HepG2 (cell line): ENCODE measurements around the gene ARHGAP29. TPM values are rescaled to one million over a fixed set of nuclear protein-coding genes. Genes with fewer than 3 reads are reported as not detected.

Experiments
- ATF4 ChIP-seq, 2 experiments: fragments of 450-650 bp in 1 of 2; sonication (generic) in 1 of 2; formaldehyde crosslinking; IDR thresholded peaks; 2 replicates each; pipeline versions ENCODE4 v1.5.0 to v1.8.0; 2020 to 2022; ENCODE audit warnings: mild to moderate bottlenecking in 1 of 2, missing genetic modification reagents in 1 of 2
- CEBPB ChIP-seq: IDR thresholded peaks from 2 replicates; pipeline ENCODE4 v1.6.1; 2011; ENCODE audit warnings: low read depth, low read length, improper control_type of control experiment, borderline replicate concordance
- CENPT ChIP-seq: sonication (generic); formaldehyde crosslinking; IDR thresholded peaks from 2 replicates; pipeline ENCODE4 v1.8.0; 2022; ENCODE audit warnings: low read depth, mild to moderate bottlenecking, moderate library complexity, missing genetic modification reagents
- DR1 ChIP-seq: sonication (generic); formaldehyde crosslinking; IDR thresholded peaks from 2 replicates; pipeline ENCODE4 v1.8.0; 2021; ENCODE audit warnings: mild to moderate bottlenecking, missing genetic modification reagents, inconsistent platforms
- HNF1B ChIP-seq: sonication (generic); formaldehyde crosslinking; IDR thresholded peaks from 2 replicates; pipeline ENCODE4 v1.5.1; 2020; ENCODE audit warnings: mild to moderate bottlenecking, moderate library complexity, missing genetic modification reagents
- KLF16 ChIP-seq, 2 experiments: sonication (generic) in 1 of 2; formaldehyde crosslinking in 1 of 2; IDR thresholded peaks; 2 replicates each; pipeline versions ENCODE4 v1.6.1 to v1.8.0; 2016 to 2023; ENCODE audit warnings: missing genetic modification reagents in 2 of 2, missing compliant biosample characterization in 1 of 2
- LRRFIP1 ChIP-seq: sonication (generic); formaldehyde crosslinking; conservative IDR thresholded peaks from 2 replicates; pipeline ENCODE4 v1.4.0; 2020; ENCODE audit warnings: missing genetic modification reagents
- RBFOX2 ChIP-seq: fragments of 200-400 bp; formaldehyde crosslinking; IDR thresholded peaks from 2 replicates; pipeline ENCODE4 v1.6.1; 2017; ENCODE audit warnings: low read depth, mild to moderate bottlenecking, low read length
- SIN3B ChIP-seq: fragments of 150-350 bp; IDR thresholded peaks from 2 replicates; pipeline ENCODE4 v1.6.1; 2014; ENCODE audit warnings: low read length
- ZBTB14 ChIP-seq: sonication (generic); formaldehyde crosslinking; IDR thresholded peaks from 2 replicates; pipeline ENCODE4 v1.4.0; 2020; ENCODE audit warnings: missing genetic modification reagents
- ZBTB4 ChIP-seq: sonication (generic); formaldehyde crosslinking; IDR thresholded peaks from 2 replicates; pipeline ENCODE4 v1.4.0; 2020; ENCODE audit warnings: missing genetic modification reagents, mild to moderate bottlenecking, borderline replicate concordance
- ZNF333 ChIP-seq: sonication (generic); formaldehyde crosslinking; IDR thresholded peaks from 2 replicates; pipeline ENCODE4 v1.4.0; 2020; ENCODE audit warnings: mild to moderate bottlenecking, missing genetic modification reagents, borderline replicate concordance
- ZNF441 ChIP-seq: sonication (generic); formaldehyde crosslinking; IDR thresholded peaks from 2 replicates; pipeline ENCODE4 v1.7.0; 2021; ENCODE audit warnings: missing genetic modification reagents, borderline replicate concordance
- ZNF598 ChIP-seq: sonication (generic); formaldehyde crosslinking; IDR thresholded peaks from 2 replicates; pipeline ENCODE4 v1.5.1; 2020; ENCODE audit warnings: mild to moderate bottlenecking, missing genetic modification reagents, borderline replicate concordance
- ZNF607 ChIP-seq: sonication (generic); formaldehyde crosslinking; IDR thresholded peaks from 2 replicates; pipeline ENCODE4 v1.5.1; 2020; ENCODE audit warnings: missing genetic modification reagents, mild to moderate bottlenecking, borderline replicate concordance
- ZNF772 ChIP-seq: sonication (generic); formaldehyde crosslinking; IDR thresholded peaks from 2 replicates; pipeline ENCODE4 v1.5.0; 2020; ENCODE audit warnings: mild to moderate bottlenecking, missing genetic modification reagents
- polyA plus RNA-seq, 8 experiments: library from polyadenylated mRNA; depleted of rRNA in 3 of 8; stranded (reverse) in 7 of 8; unstranded in 1 of 8; fragments of >200 nt; fragmentation: Illumina TruSeq in 4 of 8; extraction: Trizol in 4 of 8; gene quantifications; 2 replicates each; pipeline versions ENCODE4 v1.2.1 to v1.2.3, GENCODE V29; 2011 to 2016; ENCODE audit warnings: low read depth in 4 of 8, missing spikeins in 1 of 8, mixed read lengths in 1 of 8; ENCODE audit not compliant: insufficient read depth in 1 of 8
- total RNA-seq, 5 experiments: library from RNA; depleted of rRNA; stranded (reverse); fragments of >200 nt; fragmentation: Illumina TruSeq; extraction: Trizol; gene quantifications; 2 replicates each; pipeline ENCODE4 v1.2.3, GENCODE V29; 2016; ENCODE audit warnings: low read depth in 1 of 5

ARHGAP29 gene
- total and polyA plus RNA-seq, 2 of the 13 experiments (the other 11 are each of a cell fraction or from before 2014, with no cell fraction given), result 12.8 to 18.3 TPM

GRCh38 chr1:94247138-94248094 lies 10.0 kb upstream of the ARHGAP29 start (continued):
- TF ChIP-seq ZBTB4 (CRISPR knock-in tag), result no peak
- TF ChIP-seq ZBTB14 (CRISPR knock-in tag), result peak; percentile 57
- no peak for TF ChIP-seq HNF1B (CRISPR knock-in tag)
- no peak; a peak in 1 of 4 replicates for TF ChIP-seq KLF16 (CRISPR knock-in tag; IDR thresholded peaks at IDR 0.05)
- no peak for TF ChIP-seq ZNF598 (CRISPR knock-in tag)
- no peak for TF ChIP-seq ZNF333 (CRISPR knock-in tag)
- 0 out of 2 replicates have a peak, but pooled peaks have one; percentile 22 for TF ChIP-seq SIN3B
- TF ChIP-seq DR1 (CRISPR knock-in tag), result no peak
- TF ChIP-seq CENPT (CRISPR knock-in tag), result no peak
- no peak for TF ChIP-seq ZNF772
- TF ChIP-seq RBFOX2, result peak; percentile 64; the same call in 1 of the 2 replicates
- TF ChIP-seq ZNF441 (CRISPR knock-in tag), result no peak
- TF ChIP-seq ATF4 (CRISPR knock-in tag; IDR thresholded peaks at IDR 0.05), result no peak
- no peak for TF ChIP-seq ZNF607
- TF ChIP-seq LRRFIP1 (CRISPR knock-in tag), result no peak
- no peak for TF ChIP-seq CEBPB
